ENCODE data around the gene IL19.

GRCh38 chr1:206760590-206760989 lies 10.0 kb upstream of the IL19 start:
- TF ChIP-seq CTCF (IDR thresholded peaks at IDR 0.05; ENCODE audit: low read depth, low read length) (no peak), EZH2phosphoT487 (IDR thresholded peaks at IDR 0.05; ENCODE audit: low read depth) (no peak)
